Activated CD8-positive, alpha-beta memory T cell treated with anti-CD3 and anti-CD28 coated beads, Interleukin-2, amount 50 U/mL, for 48 hours (primary cell): ENCODE measurements around the gene GCAT.

Experiments
- DNase-seq: peaks from one replicate; pipeline ENCODE4 v3.0.0-alpha.2; 2020

Gene GCAT

DNA sequence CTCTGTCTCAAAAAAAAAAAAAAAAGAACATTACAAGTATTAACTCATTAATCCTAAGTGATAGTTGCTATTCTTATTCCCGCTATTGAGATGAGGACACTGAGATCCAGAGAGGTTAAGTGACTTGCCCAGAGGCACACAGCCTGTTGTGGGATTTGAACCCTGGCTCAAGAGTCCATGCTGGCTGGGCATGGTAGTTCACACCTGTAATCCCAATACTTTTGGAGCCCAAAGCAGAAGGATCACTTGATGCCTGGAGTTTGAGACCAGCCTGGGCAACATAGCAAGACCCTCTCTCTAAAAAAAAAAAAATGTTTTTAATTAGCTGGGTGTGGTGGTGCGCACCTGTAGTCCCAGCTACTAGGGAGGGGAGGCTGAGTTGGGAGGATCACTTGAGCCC, 4.1 kb downstream of the GCAT start:
- DNase-seq = no peak

- DNase-seq = no peak
Measured at GRCh38 chr22:37812869-37813678, 5.3 kb downstream of the GCAT start.

DNA sequence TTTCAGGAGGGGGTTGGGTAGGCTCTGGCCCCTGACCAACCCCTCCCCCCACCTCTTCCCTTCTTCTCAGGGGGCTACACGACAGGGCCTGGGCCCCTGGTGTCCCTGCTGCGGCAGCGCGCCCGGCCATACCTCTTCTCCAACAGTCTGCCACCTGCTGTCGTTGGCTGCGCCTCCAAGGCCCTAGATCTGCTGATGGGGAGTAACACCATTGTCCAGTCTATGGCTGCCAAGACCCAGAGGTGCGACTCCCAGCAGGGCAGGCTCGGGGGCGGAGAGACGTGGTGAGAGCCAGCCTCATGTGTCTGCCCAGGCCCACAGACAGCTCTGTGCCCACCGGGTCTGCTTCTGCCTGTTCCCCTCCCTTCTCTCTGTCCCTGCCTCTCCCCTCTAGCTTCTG, 7.9 kb downstream of the GCAT start:
- DNase-seq = no peak

DNA sequence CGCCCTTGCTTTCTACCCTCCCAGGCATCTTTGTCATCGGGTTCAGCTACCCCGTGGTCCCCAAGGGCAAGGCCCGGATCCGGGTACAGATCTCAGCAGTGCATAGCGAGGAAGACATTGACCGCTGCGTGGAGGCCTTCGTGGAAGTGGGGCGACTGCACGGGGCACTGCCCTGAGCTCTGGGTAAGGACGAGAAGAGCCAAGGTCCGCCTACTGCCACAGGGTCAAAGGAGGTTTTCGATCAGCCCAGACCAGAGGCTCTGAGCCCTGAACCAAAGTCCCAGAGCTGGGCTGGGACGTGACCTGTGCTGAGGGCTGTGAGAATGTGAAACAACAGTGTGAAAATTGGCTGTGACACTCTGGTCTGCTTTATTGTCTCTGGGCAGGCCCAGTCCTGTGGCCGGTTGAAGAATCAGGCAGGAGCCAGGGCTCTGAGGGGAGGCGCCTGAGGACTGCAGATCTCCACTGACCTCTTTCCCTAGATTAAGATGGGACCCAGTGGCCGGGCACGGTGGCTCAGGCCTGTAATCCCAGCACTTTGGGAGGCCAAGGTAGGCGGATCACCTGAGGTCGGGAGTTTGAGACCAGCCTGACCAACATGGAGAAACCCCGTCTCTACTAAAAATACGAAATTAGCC, 8.9 kb downstream of the GCAT start:
- DNase-seq = no peak

- peak; percentile 97 for DNase-seq
Measured at GRCh38 chr22:37817705-37818408, 10.1 kb downstream of the GCAT start.

- DNase-seq = peak; percentile 83
Measured at GRCh38 chr22:37818409-37819104, 10.8 kb downstream of the GCAT start.

DNA sequence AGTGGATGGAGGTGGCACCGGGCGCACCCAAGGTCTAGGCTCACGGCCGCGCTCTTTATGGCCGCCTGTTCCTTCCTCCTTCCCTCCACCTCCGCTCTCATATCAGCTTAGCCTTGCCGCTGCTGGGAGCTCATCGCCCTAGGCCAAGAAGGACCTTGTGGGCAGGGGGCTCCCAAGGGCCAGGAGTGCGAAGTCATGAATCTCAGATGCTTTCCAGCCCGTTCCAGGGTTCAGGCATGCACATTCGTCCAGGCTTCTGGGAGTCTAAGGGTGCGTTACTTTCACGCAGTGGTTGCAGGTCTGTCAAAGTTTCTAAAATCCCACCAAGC, 11.3 kb downstream of the GCAT start:
- no peak for DNase-seq

- no peak for DNase-seq
Measured at GRCh38 chr22:37820350-37820749, 12.6 kb downstream of the GCAT start.

DNA sequence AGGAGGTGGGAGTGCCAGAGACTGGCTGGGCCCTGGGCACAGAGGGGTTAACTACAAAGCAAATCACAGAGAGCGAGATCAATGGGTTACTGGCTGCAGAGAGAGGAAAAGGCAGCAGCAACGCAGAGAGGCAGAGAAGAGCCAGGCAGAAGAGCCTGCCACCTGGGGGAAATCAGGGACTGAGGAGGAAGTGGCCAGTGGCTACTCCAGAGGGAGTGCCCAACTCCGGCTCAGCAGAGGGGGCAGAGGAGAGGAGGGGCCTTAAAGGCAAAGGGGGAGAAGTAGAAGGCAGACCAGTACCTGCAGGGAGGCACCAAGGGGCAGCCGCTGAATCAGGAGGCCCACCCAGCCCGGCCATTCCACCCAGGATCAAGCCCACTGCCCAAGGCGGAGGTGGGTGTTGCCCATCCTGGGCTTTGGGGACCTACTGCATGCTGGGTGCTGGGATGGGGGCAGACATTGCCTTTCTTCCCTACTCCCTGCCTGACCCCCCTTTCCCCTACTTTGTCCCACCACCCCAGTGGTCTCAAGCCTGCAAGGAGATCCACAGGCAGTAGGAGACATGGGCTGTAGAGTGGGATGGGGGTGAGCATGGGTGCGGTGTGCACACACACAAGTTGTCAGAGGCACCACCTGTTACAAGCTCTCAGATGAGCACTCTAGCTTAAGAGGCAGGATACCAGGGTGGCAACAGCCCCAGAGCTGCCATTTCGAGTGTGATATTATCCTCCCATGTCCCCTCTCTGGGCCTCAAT, 14.5 kb downstream of the GCAT start:
- no peak for DNase-seq

GRCh38 chr22:37823134-37823985, 15.6 kb downstream of the GCAT start, which contains the start of gene GALR3:
Gene GALR3, plus strand, starts transcription at chr22:37823382. Its CDS starts 25 bp downstream, at chr22:37823407.
- DNase-seq = no peak

- peak; percentile 63 for DNase-seq
Measured at GRCh38 chr22:37824674-37825641, 17.2 kb downstream of the GCAT start.

DNA sequence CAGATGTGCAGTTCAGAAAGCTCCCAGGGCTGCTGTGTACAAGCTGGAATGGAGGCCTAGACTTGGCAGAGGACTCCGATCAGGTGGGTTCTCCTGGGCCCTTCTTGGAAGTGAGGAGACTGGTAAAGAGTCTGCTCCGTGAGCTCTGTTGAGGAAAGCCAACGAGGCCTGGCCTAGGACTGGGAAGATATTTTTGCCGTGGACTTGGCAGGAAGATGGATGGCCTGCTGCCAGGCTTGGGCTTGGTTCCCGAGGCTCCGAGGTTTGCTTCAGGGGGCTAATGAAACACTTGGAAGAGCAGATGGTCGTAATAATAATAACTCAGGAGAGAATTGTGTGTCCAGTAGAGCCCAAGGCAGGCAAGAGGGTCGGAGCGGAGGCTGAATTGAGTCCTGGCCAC, 19.3 kb downstream of the GCAT start:
- no peak for DNase-seq

- DNase-seq = no peak
Measured at GRCh38 chr22:37830093-37830842, 22.5 kb downstream of the GCAT start.

GRCh38 chr22:37831472-37831871, 23.7 kb downstream of the GCAT start:
- no peak for DNase-seq

- no peak for DNase-seq
Measured at GRCh38 chr22:37832022-37832857, 24.5 kb downstream of the GCAT start.

DNA sequence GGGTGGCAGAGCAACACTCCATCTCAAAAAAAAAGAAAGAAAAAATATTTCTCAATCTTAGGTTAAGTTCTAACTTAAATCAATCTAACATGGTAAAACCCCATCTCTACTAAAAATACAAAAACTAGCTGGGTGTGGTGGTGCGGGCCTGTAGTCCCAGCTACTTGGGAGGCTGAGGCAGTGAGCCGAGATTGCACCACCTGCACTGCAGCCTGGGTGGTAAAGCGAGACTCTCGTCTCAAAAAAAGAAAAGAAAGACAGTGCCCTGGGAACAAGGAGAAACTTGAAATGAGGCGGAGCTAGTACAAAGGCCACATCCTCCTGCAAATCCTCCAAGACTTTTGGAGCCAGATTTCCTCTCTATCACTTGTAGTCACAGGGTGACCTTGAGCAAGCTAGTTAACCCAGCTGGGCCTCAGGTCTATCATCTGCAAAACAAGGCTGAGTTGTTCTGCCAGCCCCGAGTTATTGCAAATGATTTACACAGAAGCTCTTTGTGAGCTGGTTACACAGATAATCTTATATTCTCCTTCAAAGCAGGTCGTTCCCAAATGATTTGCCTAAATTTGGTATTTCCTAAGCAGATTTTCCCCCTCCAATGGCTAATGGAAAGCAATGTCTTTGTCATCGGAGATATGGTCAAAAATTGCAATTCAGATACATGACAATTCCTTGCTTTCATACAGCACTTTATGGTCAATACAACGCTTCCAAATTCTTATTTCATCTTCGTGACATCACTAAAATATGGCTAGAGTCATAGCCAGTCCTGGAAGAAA, 34.5 kb downstream of the GCAT start:
- no peak for DNase-seq

- peak; percentile 79 for DNase-seq
Measured at GRCh38 chr22:37843741-37844089, 36.0 kb downstream of the GCAT start.

DNA sequence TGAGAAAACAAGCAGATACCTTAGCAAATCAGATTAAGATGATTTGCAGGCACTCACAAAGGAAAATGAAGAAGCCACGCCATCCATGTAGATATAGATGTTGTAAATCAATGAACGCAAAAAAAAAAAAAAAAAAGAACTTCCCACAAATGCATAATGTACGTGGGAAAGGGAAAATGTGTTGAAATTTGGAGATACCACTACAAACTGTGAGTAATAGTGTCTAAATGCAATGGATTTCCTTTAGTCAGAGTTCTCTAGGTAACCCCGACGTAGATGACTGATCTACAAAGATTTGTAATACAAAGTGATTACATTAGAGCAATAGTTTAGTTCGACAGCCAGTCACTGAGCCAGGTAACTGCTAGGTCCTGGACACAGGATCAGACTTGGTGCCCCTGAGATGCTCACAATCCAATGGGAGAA, 37.2 kb downstream of the GCAT start:
- DNase-seq = no peak
